ENCODE data around the gene SRP9. TPM values are rescaled to one million over a fixed set of nuclear protein-coding genes. Genes with fewer than 3 reads are reported as not detected.
A peak's percentile ranks its signal among the peaks of the same experiment; 100 is the strongest.

SRP9 gene
- total RNA-seq, 2 experiments from 2014 or later, result 198 to 225 TPM

DNA sequence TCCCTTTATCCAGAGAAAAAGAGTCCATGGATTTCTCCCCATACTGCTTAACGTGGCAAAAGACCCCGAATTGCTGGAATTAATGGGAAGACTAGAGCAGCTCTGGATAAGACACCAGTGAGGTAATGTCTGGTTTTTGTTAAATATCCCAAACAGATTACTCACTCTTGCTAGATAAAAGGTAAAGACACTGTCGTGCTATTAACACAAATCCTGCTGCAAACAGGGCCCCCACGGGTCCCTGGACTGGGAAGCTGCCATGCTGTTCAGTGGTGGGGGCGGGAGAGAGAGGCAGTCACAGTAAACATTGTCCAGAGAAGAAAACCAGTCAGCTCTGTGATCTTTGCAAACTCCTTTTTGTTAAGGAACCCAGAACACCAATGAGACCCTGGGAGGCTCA, 15.2 kb upstream of the SRP9 start:
- Mint-ChIP-seq H3K4me3 (no peak overlapping the region), H3K36me3 (no peaks in the 10 kb centered on the region), H3K27me3 (peaks cover 36% of the 10 kb centered on the region), H3K4me1 (no peaks in the 10 kb centered on the region), H3K9me3 (ENCODE audit: low read depth) (no peaks in the 10 kb centered on the region), H3K27ac (no peak overlapping the region)
- no peak for DNase-seq
- CTCF ChIA-PET, result interaction anchor here (0.6 kb wide), 1 partner anchor 345 kb away, joined by 4 read pairs; no protein-coding TSS in a partner anchor
- ATAC-seq, result no peak

DNA sequence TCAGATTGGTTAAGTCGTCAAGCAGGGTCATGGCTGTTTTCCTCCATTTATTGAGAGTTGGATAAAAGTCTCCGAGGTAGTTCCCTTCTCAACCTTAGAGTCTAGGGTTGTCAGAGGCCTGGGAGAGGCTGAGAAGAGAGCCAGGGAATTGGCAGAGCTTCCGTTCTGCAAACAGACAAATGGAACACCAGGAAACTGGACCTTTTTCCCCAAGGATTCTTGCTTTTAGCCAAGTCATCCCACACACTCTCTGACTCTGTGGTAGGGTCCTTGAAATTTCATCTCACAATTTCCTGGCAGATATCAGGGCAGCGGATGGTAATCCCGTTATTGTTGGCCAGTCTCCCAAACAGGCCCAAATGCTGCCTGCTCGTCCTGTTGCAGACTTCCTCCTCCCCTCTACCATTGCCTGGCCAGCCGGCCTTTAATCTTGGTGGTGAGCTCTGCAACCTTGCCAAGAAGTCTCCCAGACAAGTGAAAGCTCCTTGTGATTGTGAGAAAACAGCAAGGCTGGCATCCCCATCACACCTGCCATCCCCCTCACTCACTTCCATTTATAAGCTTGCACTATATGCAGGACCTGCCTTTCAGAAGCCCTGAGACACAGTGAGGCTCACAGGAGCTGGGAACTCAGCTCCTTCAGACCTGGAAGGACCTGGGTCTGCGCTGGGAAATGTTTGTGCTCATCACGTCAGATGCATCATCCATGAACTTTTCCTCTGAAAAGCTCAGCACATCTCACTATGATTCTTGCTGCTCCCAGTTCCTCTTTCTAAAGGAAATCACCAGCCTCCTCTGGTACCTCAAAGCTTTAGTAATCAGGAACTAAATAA, 13.7 kb upstream of the SRP9 start:
- H3K27ac Mint-ChIP-seq, result no peak overlapping the region
- CTCF ChIA-PET, result interaction anchor here (1.0 to 1.1 kb wide), 2 partner anchors 14 to 224 kb away, joined by 3 read pairs; partner anchors contain the start of gene SRP9
- H3K36me3 Mint-ChIP-seq, result no peaks in the 10 kb centered on the region
- ATAC-seq (no peak), DNase-seq (no peak)
- no peak overlapping the region for H3K4me3 Mint-ChIP-seq
- no peaks in the 10 kb centered on the region for H3K4me1 Mint-ChIP-seq
- peaks cover 29% of the 10 kb centered on the region for H3K27me3 Mint-ChIP-seq
- H3K9me3 Mint-ChIP-seq (ENCODE audit: low read depth), result no peaks in the 10 kb centered on the region

DNA sequence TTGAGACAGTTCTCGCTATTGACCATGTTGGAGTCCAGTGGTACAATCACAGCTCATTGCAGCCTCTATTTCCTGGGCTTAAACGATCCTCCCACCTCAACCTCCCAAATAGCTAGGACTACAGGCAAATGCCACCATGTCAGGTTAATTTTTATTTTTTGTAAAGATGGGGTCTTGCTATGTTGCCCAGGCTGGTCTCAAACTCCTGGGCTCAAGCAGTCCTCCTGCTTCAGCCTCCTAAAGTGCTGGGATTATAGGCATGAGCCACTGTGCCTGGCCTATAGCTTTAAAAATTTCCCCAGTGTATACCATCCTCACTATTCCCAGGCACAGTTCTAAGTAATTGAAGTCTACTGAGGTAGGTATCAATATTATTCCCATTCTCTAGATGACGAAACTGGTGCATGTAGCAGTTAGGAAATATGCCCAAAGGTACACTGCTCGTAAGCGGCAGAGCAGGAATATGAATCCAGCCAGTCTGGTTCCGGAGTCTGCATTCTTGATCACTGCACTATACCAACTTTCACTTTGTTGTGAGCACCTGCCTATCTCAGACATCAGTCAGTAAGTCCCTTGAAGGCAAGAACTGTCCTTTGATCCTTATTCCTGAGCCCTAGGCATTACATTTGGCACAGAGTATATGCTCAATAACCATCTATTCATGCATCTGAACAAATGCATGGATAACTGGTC, 11.5 kb upstream of the SRP9 start:
- ATAC-seq (no peak), DNase-seq (no peak)
- Mint-ChIP-seq H3K4me1 (no peaks in the 10 kb centered on the region), H3K27me3 (peaks cover 20% of the 10 kb centered on the region), H3K9me3 (ENCODE audit: low read depth) (no peaks in the 10 kb centered on the region), H3K4me3 (no peak overlapping the region), H3K27ac (no peak overlapping the region), H3K36me3 (no peaks in the 10 kb centered on the region)
- CTCF ChIA-PET, result interaction anchor here (3.4 kb wide), 1 partner anchor 12 kb away, joined by 16 read pairs; the partner anchor contains the start of gene SRP9

DNA sequence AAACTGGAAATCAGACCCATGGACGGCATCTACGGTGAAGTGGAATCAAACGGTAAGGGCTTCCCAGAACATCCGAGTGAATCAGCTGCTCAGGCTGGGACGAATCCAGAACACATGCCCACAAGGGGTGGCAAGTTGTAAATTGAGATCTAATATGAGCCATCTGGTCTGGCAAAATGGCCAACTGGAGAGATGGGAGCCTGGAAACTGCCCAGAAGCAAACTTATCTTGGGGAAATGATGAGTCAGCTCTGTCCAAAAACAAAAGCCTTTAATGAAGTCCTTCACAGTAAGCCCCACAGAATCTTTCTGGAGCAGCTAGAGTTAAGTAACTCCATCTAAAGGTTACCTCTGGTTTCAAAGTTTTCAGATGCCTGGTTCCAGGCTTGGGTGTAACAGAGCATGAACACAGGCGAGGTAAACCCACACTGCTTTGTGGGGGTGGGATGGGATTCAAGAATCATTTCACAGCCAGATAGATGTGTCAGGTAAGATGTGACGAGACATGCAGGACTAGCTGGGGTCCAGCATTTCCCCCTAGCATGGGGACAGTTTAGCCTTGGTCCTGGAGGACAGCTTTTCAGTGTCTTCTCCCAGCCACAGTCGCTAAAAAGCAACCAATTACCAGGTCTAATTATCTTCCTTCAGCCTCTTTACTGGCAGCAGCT, 10.5 kb upstream of the SRP9 start:
- H3K36me3 Mint-ChIP-seq, result no peaks in the 10 kb centered on the region
- H3K27me3 Mint-ChIP-seq, result peaks cover 13% of the 10 kb centered on the region
- no peak for DNase-seq
- no peaks in the 10 kb centered on the region for H3K4me1 Mint-ChIP-seq
- no peak overlapping the region for H3K4me3 Mint-ChIP-seq
- no peak for ATAC-seq
- H3K9me3 Mint-ChIP-seq (ENCODE audit: low read depth), result no peaks in the 10 kb centered on the region
- no peak overlapping the region for H3K27ac Mint-ChIP-seq
- CTCF ChIA-PET, result interaction anchor here (3.4 kb wide), 1 partner anchor 11 kb away, joined by 16 read pairs; the partner anchor contains the start of gene SRP9

DNA sequence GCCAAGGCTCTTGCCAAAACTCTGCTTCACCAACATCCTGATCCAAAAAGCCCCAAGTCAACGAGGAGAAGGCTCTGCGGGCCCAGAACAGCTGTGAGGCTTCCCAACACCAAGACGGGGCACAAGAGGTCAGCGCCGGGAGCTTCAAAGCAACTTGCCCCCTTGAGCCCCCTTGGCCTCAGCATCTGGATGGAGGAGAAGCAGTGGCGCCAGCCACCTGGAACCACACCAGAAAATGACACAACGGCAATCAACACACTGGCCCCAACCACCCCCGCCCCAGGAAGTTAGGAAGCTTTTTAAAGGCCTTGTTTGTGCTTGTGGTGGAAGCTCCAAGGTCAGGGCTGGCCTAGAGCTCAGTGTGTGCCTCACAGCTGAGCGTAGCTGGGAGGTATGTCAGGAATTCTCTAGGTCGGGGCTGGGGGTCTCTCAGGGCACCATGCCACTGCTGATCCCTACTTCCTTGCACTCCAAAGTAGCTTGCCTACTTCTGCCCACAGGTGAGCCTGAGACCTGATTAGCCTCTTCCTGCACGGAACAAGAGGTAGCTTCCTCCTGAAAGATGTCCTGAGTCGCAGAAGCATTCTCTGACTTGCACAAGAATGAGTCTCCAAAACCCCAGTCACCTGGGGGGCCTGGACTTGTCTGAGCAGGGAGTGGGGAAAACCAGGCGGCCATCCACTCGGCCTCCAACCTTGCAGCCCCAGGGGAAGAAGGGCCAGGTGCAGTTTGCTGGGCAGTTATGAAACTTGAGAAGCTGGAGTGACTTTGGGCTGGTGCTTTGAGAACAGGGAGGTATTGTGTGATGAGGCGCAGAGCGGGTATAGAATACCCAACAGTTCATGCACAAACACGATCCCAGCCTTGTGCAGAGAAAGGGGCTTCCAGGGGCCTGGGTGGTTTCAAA, 9.7 kb upstream of the SRP9 start:
- CTCF ChIA-PET, result interaction anchor here (1.3 to 3.4 kb wide), 2 partner anchors 10 to 283 kb away, joined by 3 to 16 read pairs; partner anchors contain the start of gene SRP9
- H3K4me1 Mint-ChIP-seq, result no peaks in the 10 kb centered on the region

DNA sequence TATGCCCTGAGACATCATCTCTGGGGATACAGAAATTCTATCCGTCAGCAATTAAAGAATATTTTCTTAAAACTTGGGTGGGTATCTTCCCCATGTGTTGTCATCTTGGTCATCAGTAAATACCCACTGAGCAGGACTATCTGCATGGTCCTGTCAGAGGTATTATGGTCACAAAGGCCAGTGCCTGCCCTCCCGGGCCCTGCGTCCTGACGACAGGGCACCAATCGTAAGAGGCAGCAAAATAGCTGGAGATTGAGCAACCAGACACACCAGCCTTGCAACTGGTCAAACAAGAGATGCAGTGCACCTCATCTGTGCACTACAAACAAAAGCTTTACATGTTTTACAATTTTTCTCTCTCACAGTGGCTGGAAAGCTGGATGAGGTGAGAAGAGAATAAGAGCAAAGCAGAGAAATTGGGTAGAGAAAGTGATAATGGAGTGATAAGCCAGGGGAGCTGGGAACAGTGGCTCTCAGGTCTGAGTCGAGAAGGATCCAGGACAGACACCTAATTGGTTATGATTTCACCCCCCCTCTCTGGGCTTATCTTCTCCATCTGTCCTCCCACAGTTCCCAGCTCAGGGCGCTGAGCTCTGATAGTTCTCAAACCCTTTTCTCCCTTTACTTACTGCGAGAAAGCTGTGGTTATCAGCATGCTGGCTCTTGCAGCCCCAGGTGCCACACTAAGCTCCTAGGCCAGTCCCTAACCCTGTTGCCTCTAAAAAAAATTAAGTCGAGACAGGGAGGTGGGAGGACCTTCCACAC, 8.8 kb upstream of the SRP9 start:
- no peaks in the 10 kb centered on the region for H3K9me3 Mint-ChIP-seq (ENCODE audit: low read depth)
- DNase-seq (no peak), ATAC-seq (no peak)
- peaks cover 13% of the 10 kb centered on the region for H3K27me3 Mint-ChIP-seq
- CTCF ChIA-PET, result interaction anchor here (0.6 to 3.4 kb wide), 5 partner anchors 9 to 284 kb away, joined by 3 to 16 read pairs (median 3); partner anchors contain the start of gene SRP9
- no peak overlapping the region for H3K4me3 Mint-ChIP-seq
- H3K27ac Mint-ChIP-seq, result no peak overlapping the region
- H3K4me1 Mint-ChIP-seq, result no peaks in the 10 kb centered on the region
- H3K36me3 Mint-ChIP-seq, result no peaks in the 10 kb centered on the region

More for the DNA sequence above, 9.7 kb upstream of the SRP9 start:
- Mint-ChIP-seq H3K27ac (no peak overlapping the region), H3K9me3 (ENCODE audit: low read depth) (no peaks in the 10 kb centered on the region), H3K27me3 (peaks cover 13% of the 10 kb centered on the region), H3K4me3 (no peak overlapping the region), H3K36me3 (no peaks in the 10 kb centered on the region)
- DNase-seq, result no peak
- no peak for ATAC-seq

DNA sequence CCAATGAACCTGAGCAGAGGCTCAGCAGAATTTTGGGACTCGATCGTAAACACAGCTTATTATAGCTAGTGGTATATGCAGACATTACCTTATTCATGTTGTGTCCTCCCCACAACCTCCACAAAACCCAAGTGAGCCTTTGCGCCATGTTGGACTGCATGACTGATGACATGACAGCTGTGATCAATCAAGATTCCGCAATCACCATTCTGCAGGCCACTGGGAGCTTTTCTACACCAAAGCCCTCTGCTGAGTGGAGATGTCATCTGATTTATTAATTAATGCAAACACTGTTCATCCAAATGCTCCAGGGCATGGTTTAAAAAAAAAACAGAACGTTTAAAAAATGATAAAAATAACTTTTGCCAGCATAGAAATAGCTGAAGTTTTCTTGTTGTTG, 7.9 kb upstream of the SRP9 start:
- Mint-ChIP-seq H3K27ac (no peak overlapping the region), H3K27me3 (peaks cover 7% of the 10 kb centered on the region), H3K4me3 (no peak overlapping the region), H3K36me3 (no peaks in the 10 kb centered on the region), H3K4me1 (no peaks in the 10 kb centered on the region), H3K9me3 (ENCODE audit: low read depth) (no peaks in the 10 kb centered on the region)
- CTCF ChIA-PET, result interaction anchor here (1.3 to 1.7 kb wide), 3 partner anchors 9 to 141 kb away, joined by 3 to 5 read pairs (median 4); no protein-coding TSS in a partner anchor
- DNase-seq (no peak), ATAC-seq (no peak)

DNA sequence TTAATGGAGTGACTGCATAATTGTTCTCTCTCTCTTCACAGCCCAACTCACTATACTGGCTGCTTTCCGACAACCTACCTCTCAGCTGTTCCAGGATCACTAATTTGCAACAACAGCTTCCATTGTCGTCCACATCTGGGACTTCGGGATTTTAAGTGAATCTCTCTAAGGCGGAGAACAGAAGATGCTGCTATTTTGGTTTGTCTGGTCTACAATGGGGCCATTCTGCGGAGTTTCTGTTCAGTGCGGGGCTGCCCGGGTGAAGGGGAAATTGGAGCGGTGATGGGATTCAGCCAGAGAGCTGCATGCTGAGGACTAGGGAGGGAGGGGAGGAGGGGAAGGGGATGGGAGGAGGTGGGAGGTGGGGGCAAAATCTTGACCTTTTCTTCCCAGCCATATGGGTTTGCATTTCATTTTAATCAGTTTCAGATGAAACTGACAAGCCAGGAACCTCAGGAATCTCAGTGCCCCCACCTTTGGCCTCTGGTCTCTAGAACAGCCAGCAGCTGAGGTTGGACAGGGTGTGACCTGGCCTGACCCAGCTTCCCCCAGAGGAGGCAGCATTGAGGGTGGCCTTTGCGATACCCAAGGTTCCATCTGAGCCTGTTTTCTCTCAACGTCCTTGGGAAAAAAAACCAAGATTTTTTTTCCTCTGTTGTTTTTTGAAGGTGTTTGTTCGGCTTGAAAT, 6.9 kb upstream of the SRP9 start:
- no peak for DNase-seq

DNA sequence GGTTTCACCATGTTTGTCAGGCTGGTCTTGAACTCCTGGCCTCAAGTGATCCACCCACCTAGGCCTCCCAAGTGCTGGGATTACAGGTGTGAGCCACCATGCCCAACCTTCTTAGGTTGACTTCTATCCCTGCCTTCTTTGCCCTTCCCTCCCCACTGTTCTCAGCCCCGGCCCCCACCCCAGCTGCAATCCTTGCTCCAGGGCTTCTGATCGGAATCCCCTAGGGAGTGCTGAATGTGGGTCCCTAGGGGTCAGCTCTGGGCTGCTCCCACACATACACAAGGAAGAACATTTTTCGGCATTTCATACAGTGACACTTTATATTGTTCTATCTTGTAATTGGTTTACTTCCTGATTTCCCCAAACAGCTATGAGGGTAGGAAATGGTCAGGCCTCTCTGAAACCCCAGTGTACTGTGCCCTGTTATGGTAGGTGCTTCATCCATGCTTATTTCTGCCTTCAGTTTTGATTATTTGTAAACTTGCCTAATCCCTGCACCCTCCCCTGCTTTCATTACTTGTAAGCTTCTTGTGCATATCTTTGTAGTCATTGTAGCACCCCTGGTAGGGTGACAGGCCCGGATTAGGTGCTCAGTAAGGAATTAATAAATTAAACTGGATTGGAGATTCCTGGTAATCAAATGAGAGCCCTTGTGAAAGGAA, 5.8 kb upstream of the SRP9 start:
- ATAC-seq, result no peak
- Mint-ChIP-seq H3K36me3 (no peaks in the 10 kb centered on the region), H3K4me3 (no peak overlapping the region), H3K4me1 (no peaks in the 10 kb centered on the region), H3K27me3 (peaks cover 4% of the 10 kb centered on the region), H3K9me3 (ENCODE audit: low read depth) (no peaks in the 10 kb centered on the region), H3K27ac (no peak overlapping the region)
- DNase-seq, result no peak
- CTCF ChIA-PET, result interaction anchor here (1.1 to 2.8 kb wide), 8 partner anchors 139 to 298 kb away, joined by 3 to 12 read pairs (median 4); no protein-coding TSS in a partner anchor

More for the DNA sequence above, 6.9 kb upstream of the SRP9 start:
- Mint-ChIP-seq H3K4me1 (no peaks in the 10 kb centered on the region), H3K27me3 (peaks cover 7% of the 10 kb centered on the region), H3K4me3 (no peak overlapping the region), H3K9me3 (ENCODE audit: low read depth) (no peaks in the 10 kb centered on the region), H3K27ac (no peak overlapping the region), H3K36me3 (no peaks in the 10 kb centered on the region)
- CTCF ChIA-PET, result interaction anchor here (1.7 to 2.8 kb wide), 3 partner anchors 8 to 289 kb away, joined by 4 to 12 read pairs (median 5); no protein-coding TSS in a partner anchor
- ATAC-seq, result no peak

DNA sequence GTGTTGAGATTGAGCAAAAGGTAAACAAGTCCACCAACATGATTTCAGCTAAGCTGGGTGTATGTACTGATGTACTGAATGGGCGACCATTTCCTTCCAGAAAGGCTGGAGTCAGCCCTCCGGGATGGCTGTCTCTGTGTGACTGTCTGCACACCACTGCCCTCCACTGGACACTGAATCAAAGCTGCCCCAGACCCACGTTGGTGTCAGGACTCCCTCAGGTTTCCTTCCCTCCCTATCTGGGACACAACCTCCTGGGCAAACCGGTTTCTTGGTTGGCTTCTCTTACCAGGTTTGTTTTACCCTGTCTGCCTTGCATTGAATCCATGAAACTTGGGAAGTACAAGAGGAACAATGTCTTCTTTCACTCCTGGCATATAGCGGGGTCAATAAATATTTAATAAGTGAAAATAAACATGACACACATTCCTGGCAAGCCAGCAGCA, 5.3 kb upstream of the SRP9 start:
- Mint-ChIP-seq H3K4me1 (no peaks in the 10 kb centered on the region), H3K36me3 (no peaks in the 10 kb centered on the region), H3K27ac (no peak overlapping the region), H3K4me3 (no peak overlapping the region), H3K27me3 (peaks cover 2% of the 10 kb centered on the region), H3K9me3 (ENCODE audit: low read depth) (no peaks in the 10 kb centered on the region)
- ATAC-seq (peak; percentile 64), DNase-seq (peak; percentile 55)
- CTCF ChIA-PET, result interaction anchor here (0.7 to 2.8 kb wide), 10 partner anchors 19 to 299 kb away, joined by 3 to 12 read pairs (median 4); no protein-coding TSS in a partner anchor

DNA sequence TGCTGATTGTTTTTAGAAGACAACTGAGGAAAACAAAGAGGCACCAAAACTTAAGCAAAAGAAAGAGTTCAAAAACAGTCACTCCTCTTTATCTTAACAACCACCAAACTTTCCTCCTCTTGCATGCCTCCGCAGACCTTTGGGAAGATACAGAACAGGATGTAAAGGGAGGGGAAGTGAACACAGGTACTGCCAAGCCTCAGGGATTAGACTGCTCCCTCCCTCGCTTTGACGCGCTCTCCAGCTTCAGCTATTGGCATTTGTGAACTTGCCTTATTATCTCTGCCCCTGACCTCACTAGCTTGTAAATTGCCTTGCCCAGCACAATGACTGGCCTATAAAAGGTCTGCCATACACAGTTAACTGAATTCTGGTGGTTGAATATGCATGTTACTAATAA, 4.8 kb upstream of the SRP9 start:
- Mint-ChIP-seq H3K4me3 (no peak overlapping the region), H3K27me3 (no peaks in the 10 kb centered on the region), H3K9me3 (ENCODE audit: low read depth) (no peaks in the 10 kb centered on the region), H3K4me1 (no peaks in the 10 kb centered on the region), H3K27ac (no peak overlapping the region), H3K36me3 (no peaks in the 10 kb centered on the region)
- no peak for DNase-seq
- no peak for ATAC-seq
- CTCF ChIA-PET, result interaction anchor here (0.7 to 2.8 kb wide), 11 partner anchors 20 to 300 kb away, joined by 3 to 12 read pairs (median 4); no protein-coding TSS in a partner anchor

Measured in activated CD8-positive, alpha-beta memory T cell treated with anti-CD3 and anti-CD28 coated beads, Interleukin-2, amount 10 ng/mL, durations not matched to agents 7 days and 5 days (primary cell).